Measurements from ENCODE around the gene FGF1.

FGF1 gene

GRCh38 chr5:142696379-142696778 is 10.5 kb upstream of the FGF1 start:
- no peak for DNase-seq (ENCODE audit: low read depth)

GRCh38 chr5:142694092-142694856 is 8.4 kb upstream of the FGF1 start:
- DNase-seq (ENCODE audit: low read depth), result no peak

GRCh38 chr5:142692321-142692894 is 6.5 kb upstream of the FGF1 start:
- no peak for DNase-seq (ENCODE audit: low read depth)

GRCh38 chr5:142690667-142691066 is 4.8 kb upstream of the FGF1 start:
- DNase-seq (ENCODE audit: low read depth), result no peak

- no peak for DNase-seq (ENCODE audit: low read depth)
Measured at GRCh38 chr5:142689081-142689480, 3.2 kb upstream of the FGF1 start.

GRCh38 chr5:142688281-142688989 is 2.5 kb upstream of the FGF1 start:
- no peak for DNase-seq (ENCODE audit: low read depth)

- DNase-seq (ENCODE audit: low read depth), result no peak
Measured at GRCh38 chr5:142686968-142687367, 1.1 kb upstream of the FGF1 start.

GRCh38 chr5:142686210-142686734 is 382 bp upstream of the FGF1 start:
- DNase-seq (ENCODE audit: low read depth), result no peak

GRCh38 chr5:142684508-142685041 is 1.3 kb downstream of the FGF1 start:
- DNase-seq (ENCODE audit: low read depth), result no peak

- DNase-seq (ENCODE audit: low read depth), result no peak
Measured at GRCh38 chr5:142683881-142684505, 1.9 kb downstream of the FGF1 start.

- DNase-seq (ENCODE audit: low read depth), result no peak
Measured at GRCh38 chr5:142683116-142683515, 2.8 kb downstream of the FGF1 start.

- DNase-seq (ENCODE audit: low read depth), result no peak
Measured at GRCh38 chr5:142680605-142681259, 5.2 kb downstream of the FGF1 start.

- no peak for DNase-seq (ENCODE audit: low read depth)
Measured at GRCh38 chr5:142679744-142680143, 6.1 kb downstream of the FGF1 start.

- no peak for DNase-seq (ENCODE audit: low read depth)
Measured at GRCh38 chr5:142678529-142678928, 7.4 kb downstream of the FGF1 start.

- DNase-seq (ENCODE audit: low read depth), result no peak
Measured at GRCh38 chr5:142677198-142677597, 8.7 kb downstream of the FGF1 start.

GRCh38 chr5:142676318-142676717 is 9.6 kb downstream of the FGF1 start:
- no peak for DNase-seq (ENCODE audit: low read depth)

GRCh38 chr5:142674531-142675469 is 11.1 kb downstream of the FGF1 start:
- DNase-seq (ENCODE audit: low read depth), result no peak

- DNase-seq (ENCODE audit: low read depth), result no peak
Measured at GRCh38 chr5:142671801-142672200, 14.1 kb downstream of the FGF1 start.

GRCh38 chr5:142671266-142671665 is 14.6 kb downstream of the FGF1 start:
- DNase-seq (ENCODE audit: low read depth), result no peak

GRCh38 chr5:142670804-142671203 is 15.1 kb downstream of the FGF1 start:
- DNase-seq (ENCODE audit: low read depth), result no peak

GRCh38 chr5:142669477-142669876 is 16.4 kb downstream of the FGF1 start:
- DNase-seq (ENCODE audit: low read depth), result no peak
